Progenitor cell of endocrine pancreas (in vitro differentiated cells): Measurements from ENCODE around the gene MRPL14. TPM values are rescaled to one million over a fixed set of nuclear protein-coding genes. Genes with fewer than 3 reads are reported as not detected.

Experiments
- DNase-seq: peaks from one replicate; pipeline ENCODE4 v3.0.0; 2021; ENCODE audit warnings: low spot score; ENCODE audit not compliant: unreplicated experiment
- H3K27ac Mint-ChIP-seq: 2 replicates; pipeline ENCODE4 v1.8.0; 2021; ENCODE audit warnings: mild to moderate bottlenecking, moderate library complexity, mixed read lengths
- H3K27me3 Mint-ChIP-seq: 2 replicates; pipeline ENCODE4 v1.8.0; 2021; ENCODE audit warnings: mixed read lengths
- H3K36me3 Mint-ChIP-seq: 2 replicates; pipeline ENCODE4 v1.8.0; 2022; ENCODE audit warnings: mixed read lengths; ENCODE audit not compliant: insufficient read depth
- H3K4me1 Mint-ChIP-seq: 2 replicates; pipeline ENCODE4 v1.8.0; 2021; ENCODE audit warnings: low read depth, mixed read lengths
- H3K4me3 Mint-ChIP-seq: 2 replicates; pipeline ENCODE4 v1.8.0; 2021; ENCODE audit warnings: low read depth, mild to moderate bottlenecking, moderate library complexity, mixed read lengths
- H3K9me3 Mint-ChIP-seq: 2 replicates; pipeline ENCODE4 v1.8.0; 2021; ENCODE audit warnings: low read depth, mixed read lengths
- total RNA-seq: library from RNA; stranded (reverse); gene quantifications from 2 replicates; pipeline ENCODE4 v1.2.1, GENCODE V29; 2021
- TF ChIP-seq, protein P1 (sequence below): fragments of 200-600 bp; sonication (generic); IDR thresholded peaks from one replicate; pipeline ENCODE4 v1.5.0; 2021; ENCODE audit warnings: antibody characterized with exemption, mild to moderate bottlenecking; ENCODE audit not compliant: unreplicated experiment

MRPL14 gene
- total RNA-seq, 1 donor from 2014 or later = 51.1 TPM

DNA sequence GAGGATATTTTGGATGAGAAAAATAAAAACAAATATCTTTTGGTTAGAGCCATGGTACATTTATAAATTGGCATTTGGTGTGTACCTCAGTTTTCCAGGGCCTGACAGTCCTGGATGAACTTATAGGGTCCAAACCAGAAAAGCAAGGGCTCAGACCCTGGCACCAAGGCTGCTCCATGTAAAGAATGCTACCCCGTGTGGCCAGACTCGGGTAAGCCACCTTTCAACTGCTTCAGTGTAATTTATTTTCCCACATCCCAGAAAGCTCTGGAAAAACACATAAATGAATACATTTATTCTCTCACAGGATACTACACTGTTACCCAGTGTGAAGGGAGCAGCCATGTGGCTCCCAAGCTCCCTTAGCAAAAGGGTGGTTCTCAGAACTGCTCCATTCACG, 13.8 kb downstream of the MRPL14 start:
- TF ChIP-seq, protein P1, sequence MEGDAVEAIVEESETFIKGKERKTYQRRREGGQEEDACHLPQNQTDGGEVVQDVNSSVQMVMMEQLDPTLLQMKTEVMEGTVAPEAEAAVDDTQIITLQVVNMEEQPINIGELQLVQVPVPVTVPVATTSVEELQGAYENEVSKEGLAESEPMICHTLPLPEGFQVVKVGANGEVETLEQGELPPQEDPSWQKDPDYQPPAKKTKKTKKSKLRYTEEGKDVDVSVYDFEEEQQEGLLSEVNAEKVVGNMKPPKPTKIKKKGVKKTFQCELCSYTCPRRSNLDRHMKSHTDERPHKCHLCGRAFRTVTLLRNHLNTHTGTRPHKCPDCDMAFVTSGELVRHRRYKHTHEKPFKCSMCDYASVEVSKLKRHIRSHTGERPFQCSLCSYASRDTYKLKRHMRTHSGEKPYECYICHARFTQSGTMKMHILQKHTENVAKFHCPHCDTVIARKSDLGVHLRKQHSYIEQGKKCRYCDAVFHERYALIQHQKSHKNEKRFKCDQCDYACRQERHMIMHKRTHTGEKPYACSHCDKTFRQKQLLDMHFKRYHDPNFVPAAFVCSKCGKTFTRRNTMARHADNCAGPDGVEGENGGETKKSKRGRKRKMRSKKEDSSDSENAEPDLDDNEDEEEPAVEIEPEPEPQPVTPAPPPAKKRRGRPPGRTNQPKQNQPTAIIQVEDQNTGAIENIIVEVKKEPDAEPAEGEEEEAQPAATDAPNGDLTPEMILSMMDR = peak; percentile 41
- no peaks in the 10 kb centered on the region for H3K9me3 Mint-ChIP-seq
- DNase-seq = no peak
- H3K4me3 Mint-ChIP-seq = no peak overlapping the region
- H3K27me3 Mint-ChIP-seq = no peaks in the 10 kb centered on the region
- no peak overlapping the region for H3K27ac Mint-ChIP-seq
- H3K36me3 Mint-ChIP-seq = peaks cover 26% of the 10 kb centered on the region
- H3K4me1 Mint-ChIP-seq = peaks cover 37% of the 10 kb centered on the region

DNA sequence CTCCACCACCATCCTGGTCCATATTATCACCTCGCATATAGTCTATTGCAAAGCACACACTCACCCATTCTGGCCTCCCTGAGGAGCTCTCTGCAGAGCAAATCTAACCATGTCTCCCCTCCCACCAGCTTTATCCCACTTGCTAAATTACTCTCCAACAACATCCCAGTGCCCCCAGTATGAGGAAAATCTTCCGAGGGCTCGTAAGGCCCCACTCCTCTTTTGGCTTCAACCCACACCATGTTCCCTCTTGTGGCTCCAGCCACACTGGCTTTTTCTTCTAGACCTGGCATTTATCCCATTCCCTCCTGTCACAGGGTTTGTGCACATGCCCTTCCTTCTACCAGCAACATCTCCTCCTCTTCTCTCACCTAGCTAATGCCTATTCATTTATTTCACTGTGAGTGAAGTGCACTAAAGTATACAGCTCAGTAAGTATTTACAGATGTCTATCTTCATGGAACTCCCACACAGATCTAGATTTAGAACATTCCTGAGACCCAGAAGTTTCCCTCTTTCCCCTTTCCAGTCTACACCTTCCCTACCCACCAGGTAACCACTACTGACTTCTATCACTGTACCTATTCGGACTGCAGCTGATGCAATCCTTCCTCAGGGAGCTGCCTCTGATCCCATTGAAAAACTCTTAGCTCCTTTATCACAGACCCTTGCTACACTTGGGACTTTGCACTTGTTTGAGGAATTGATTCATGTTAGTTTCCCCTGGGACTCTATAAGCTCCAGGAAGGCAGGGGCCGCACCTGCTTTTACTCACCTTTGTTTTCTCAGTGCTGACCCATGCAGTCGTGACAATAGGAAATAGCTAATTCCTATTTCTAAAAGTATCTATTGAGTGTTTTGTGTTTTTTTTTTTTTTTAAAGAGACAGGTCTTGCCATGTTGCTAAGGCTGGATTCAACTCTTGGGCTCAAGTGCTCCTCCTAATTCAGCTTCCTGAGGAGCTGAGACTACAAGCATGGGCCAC, 15.5 kb downstream of the MRPL14 start:
- Mint-ChIP-seq H3K27me3 (no peaks in the 10 kb centered on the region), H3K27ac (peak overlapping the region; percentile 96)

DNA sequence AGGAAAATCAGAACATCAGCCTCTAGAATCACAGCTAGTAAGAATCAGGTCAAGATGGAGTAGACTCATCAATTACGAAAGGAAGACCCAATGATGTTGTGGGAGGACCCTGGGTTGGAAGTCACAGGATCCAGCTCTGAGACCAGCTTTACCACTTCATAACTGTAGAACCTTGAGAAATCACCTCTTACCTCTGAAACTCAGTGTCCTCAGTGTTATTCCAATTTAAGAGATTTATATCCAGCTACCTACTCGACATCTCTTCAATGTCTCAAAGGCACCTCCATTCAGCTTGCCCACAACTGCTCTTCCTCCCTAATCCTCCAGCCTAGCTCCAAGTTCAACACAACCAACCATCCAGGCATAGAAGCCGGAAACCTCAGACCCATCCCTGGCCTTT, 16.3 kb downstream of the MRPL14 start:
- Mint-ChIP-seq H3K36me3 (peaks cover 25% of the 10 kb centered on the region), H3K4me1 (peaks cover 25% of the 10 kb centered on the region), H3K9me3 (no peaks in the 10 kb centered on the region), H3K27ac (peak overlapping the region; percentile 96), H3K27me3 (no peaks in the 10 kb centered on the region), H3K4me3 (no peak overlapping the region)
- TF ChIP-seq, protein P1 = no peak
- no peak for DNase-seq

More for the DNA sequence above, 15.5 kb downstream of the MRPL14 start:
- Mint-ChIP-seq H3K36me3 (peaks cover 26% of the 10 kb centered on the region), H3K4me1 (peaks cover 29% of the 10 kb centered on the region), H3K4me3 (peak overlapping the region; percentile 18), H3K9me3 (no peaks in the 10 kb centered on the region)
- TF ChIP-seq, protein P1 = no peak
- no peak for DNase-seq

DNA sequence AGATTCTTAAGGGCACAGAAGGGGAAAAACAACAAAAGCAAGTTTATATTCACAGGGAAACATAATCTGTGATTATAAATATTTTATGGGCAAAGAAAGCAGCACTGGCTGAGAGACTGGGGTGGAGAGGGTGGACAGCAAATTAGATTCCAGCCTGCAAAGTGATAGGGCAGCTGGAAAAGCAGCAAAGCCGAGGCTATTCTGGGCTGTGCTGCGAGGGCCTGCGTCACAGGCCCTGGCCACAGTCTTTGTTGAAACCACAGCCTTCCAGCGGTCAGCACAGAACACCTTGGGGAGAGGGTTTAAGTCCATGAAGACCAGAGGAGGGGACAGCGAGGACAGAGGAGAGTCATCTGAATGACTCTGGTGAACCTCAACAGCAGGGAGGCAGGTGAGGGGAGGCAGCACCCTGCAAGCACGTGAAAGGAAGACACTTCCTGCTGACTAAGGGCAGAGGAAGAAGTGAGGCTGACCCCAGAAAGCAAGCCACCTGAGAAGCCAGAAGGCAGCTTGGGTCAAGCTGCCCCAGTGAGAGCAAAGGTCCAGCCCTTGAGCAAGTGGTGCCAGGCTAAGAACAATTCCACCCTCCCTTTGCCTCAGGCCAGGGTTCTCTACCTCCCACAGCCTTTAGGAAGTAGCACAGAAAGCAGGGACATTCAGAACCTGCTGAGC, 17.1 kb downstream of the MRPL14 start:
- H3K27ac Mint-ChIP-seq = peak overlapping the region; percentile 82
- H3K27me3 Mint-ChIP-seq = no peaks in the 10 kb centered on the region
- DNase-seq = no peak
- peaks cover 20% of the 10 kb centered on the region for H3K4me1 Mint-ChIP-seq
- H3K36me3 Mint-ChIP-seq = peaks cover 25% of the 10 kb centered on the region
- H3K9me3 Mint-ChIP-seq = no peaks in the 10 kb centered on the region
- TF ChIP-seq, protein P1 = no peak
- H3K4me3 Mint-ChIP-seq = no peak overlapping the region

DNA sequence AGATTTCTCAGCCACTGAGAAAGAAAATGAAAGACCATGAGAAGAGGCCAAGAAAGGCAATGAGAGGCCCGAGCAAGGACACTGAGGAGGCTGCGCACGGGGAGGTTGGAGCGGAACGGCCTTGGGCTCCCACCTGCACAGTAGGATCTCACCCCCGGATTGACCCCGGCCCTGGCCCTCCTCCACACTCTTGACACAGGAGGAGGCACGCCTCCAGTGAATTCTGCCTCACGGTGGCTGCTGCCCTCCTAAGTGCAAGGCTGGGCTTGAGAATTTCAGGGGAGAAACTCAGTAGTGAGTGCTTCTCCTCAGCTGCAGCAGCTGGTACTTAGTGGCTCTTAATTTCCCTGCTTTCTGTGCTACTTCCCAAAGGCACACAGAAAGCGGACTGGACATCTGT, 18.0 kb downstream of the MRPL14 start:
- Mint-ChIP-seq H3K4me1 (peaks cover 19% of the 10 kb centered on the region), H3K27me3 (no peaks in the 10 kb centered on the region), H3K36me3 (peaks cover 26% of the 10 kb centered on the region), H3K9me3 (no peaks in the 10 kb centered on the region), H3K4me3 (no peak overlapping the region), H3K27ac (no peak overlapping the region)
- TF ChIP-seq, protein P1 = no peak
- no peak for DNase-seq
